Uterus (tissue), 2 donors: ENCODE data around the gene SLC6A8.

ENCODE experiments used
- CTCF ChIP-seq, 4 experiments: fragments of 200-600 bp in 2 of 4; fragments of 450-650 bp in 2 of 4; sonication (generic) in 2 of 4; IDR thresholded peaks; one replicate each; pipeline ENCODE4 v1.5.1; 2016 to 2019; ENCODE audit warnings: antibody characterized with exemption in 4 of 4, mild to moderate bottlenecking in 2 of 4, moderate library complexity in 1 of 4
- POLR2A ChIP-seq, 2 donors: fragments of 450-650 bp; IDR thresholded peaks; one replicate each; pipeline ENCODE4 v1.6.1; 2016; ENCODE audit warnings: antibody characterized with exemption in 2 of 2, mild to moderate bottlenecking in 1 of 2, moderate library complexity in 1 of 2

- peak; percentile 44 to 65 (median 55) for TF ChIP-seq CTCF (IDR thresholded peaks at IDR 0.05)
- no peak for TF ChIP-seq POLR2A (IDR thresholded peaks at IDR 0.05)
Measured at GRCh38 chrX:153708415-153708814, 20.7 kb downstream of the SLC6A8 start.
